PFSK-1 (cell line): ENCODE measurements around the gene SF3A1.

Source experiments
- FOXP2 ChIP-seq: optimal IDR thresholded peaks from 2 replicates; pipeline ENCODE3; 2011; ENCODE audit warnings: borderline replicate concordance, control low read depth, inconsistent platforms; ENCODE audit not compliant: insufficient read depth; ENCODE audit errors: extremely low read length, extremely low read depth
- POLR2AphosphoS5 ChIP-seq: IDR thresholded peaks from 2 replicates; pipeline ENCODE4 v1.6.1; 2012; ENCODE audit warnings: low read depth, mild to moderate bottlenecking, control low read depth, low read length, moderate library complexity
- REST ChIP-seq, 2 experiments: IDR thresholded peaks; 2 replicates each; pipeline versions ENCODE4 v1.6.1 to v1.8.0; 2011 to 2012; ENCODE audit warnings: low read depth in 2 of 2, low read length in 2 of 2, control low read depth in 1 of 2, inconsistent platforms in 1 of 2, mild to moderate bottlenecking in 1 of 2, moderate library complexity in 1 of 2; ENCODE audit not compliant: insufficient read depth in 1 of 2
- SIN3A ChIP-seq: IDR thresholded peaks from 2 replicates; pipeline ENCODE4 v1.6.1; 2012; ENCODE audit warnings: mild to moderate bottlenecking, low read length, moderate library complexity, borderline replicate concordance; ENCODE audit not compliant: insufficient read depth
- TAF1 ChIP-seq: IDR thresholded peaks from 2 replicates; pipeline ENCODE4 v1.6.1; 2012; ENCODE audit warnings: low read length, control low read depth, borderline replicate concordance; ENCODE audit not compliant: insufficient read depth

SF3A1 gene

GRCh38 chr22:30375312-30375849 lies 18.7 kb upstream of the SF3A1 start:
- TF ChIP-seq REST (IDR thresholded peaks at IDR 0.05; ENCODE audit: insufficient read depth in 1 of 2, low read depth in 2 of 2, low read length in 2 of 2) (no peak), FOXP2 (no peak), TAF1 (no peak), POLR2AphosphoS5 (no peak), SIN3A (no peak)

GRCh38 chr22:30373331-30374325 lies 16.9 kb upstream of the SF3A1 start:
- TF ChIP-seq SIN3A = no peak
- TF ChIP-seq TAF1 = no peak
- TF ChIP-seq FOXP2 = no peak
- no peak for TF ChIP-seq POLR2AphosphoS5
- TF ChIP-seq REST (IDR thresholded peaks at IDR 0.05; ENCODE audit: insufficient read depth in 1 of 2, low read depth in 2 of 2, low read length in 2 of 2) = no peak

GRCh38 chr22:30372915-30373314 lies 16.2 kb upstream of the SF3A1 start:
- TF ChIP-seq SIN3A = no peak
- no peak for TF ChIP-seq FOXP2
- TF ChIP-seq REST (IDR thresholded peaks at IDR 0.05; ENCODE audit: insufficient read depth in 1 of 2, low read depth in 2 of 2, low read length in 2 of 2) = no peak
- TF ChIP-seq TAF1 = no peak
- TF ChIP-seq POLR2AphosphoS5 = no peak

- TF ChIP-seq REST (IDR thresholded peaks at IDR 0.05; ENCODE audit: insufficient read depth in 1 of 2, low read depth in 2 of 2, low read length in 2 of 2) = no peak
- no peak for TF ChIP-seq SIN3A
- no peak for TF ChIP-seq TAF1
- no peak for TF ChIP-seq POLR2AphosphoS5
- no peak for TF ChIP-seq FOXP2
Observed at GRCh38 chr22:30371981-30372380, 15.3 kb upstream of the SF3A1 start.
